Right renal pelvis (tissue), 4 donors: Measurements from ENCODE around the gene ADD3. TPM values are rescaled to one million over a fixed set of nuclear protein-coding genes. Genes with fewer than 3 reads are reported as not detected.
"Not testable (repeated sequence)": the region's sequence is repeated elsewhere in the genome, so short reads cannot be mapped to it uniquely, and the experiment has no call there.

Experiments used
- DNase-seq, 4 donors: peaks; one replicate each; pipeline ENCODE4 v3.0.0-alpha.2; 2013; ENCODE audit warnings: low read depth in 4 of 4, low spot score in 3 of 4, missing footprints in 1 of 4
- polyA plus RNA-seq, 4 donors: library from polyadenylated mRNA; unstranded; fragments of 120-200 nt; gene quantifications; one replicate each; pipeline ENCODE4 v1.2.1, GENCODE V29; 2013; ENCODE audit not compliant: insufficient read length in 4 of 4

Gene ADD3
- polyA plus RNA-seq, 4 donors, result 227 to 291 (median 272) TPM

DNA sequence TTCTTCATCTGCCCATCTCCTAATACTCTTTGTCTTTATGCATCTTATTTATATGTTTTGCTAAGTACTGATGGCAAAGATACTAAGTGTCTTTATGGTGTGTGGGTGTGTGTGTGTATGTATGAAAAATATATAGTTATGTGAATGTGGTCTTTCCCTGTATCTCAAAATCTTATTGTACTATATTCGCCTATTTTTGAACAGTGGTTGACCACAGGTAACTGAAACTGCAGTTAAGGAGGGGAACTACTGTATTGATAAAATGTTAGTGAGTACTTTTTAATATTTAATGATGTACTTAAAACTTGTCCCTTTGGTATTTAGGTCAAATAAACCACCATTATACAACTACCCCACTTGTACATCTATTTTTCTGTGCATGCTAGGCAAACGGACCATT, 85.9 kb downstream of the ADD3 start:
- no peak for DNase-seq

DNA sequence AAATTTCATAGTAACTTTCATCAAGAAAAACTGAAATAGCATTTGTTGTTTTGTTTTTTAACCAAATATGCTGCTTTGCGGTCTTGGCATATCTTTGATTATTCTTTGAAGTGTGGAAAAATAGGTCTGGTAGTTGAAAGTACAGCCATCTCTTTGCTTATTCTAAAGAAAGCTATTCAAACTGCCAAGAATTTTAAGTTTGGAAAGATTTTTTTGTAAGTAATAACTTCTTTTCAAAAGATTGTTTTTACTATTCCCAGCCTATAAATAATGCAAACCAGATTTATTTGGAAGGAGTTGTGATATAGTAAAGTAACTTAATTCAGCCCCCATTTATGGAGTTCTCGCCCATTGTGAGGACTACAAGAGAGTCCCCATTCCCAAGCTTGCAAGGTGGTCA, 87.0 kb downstream of the ADD3 start:
- DNase-seq, result no peak

DNA sequence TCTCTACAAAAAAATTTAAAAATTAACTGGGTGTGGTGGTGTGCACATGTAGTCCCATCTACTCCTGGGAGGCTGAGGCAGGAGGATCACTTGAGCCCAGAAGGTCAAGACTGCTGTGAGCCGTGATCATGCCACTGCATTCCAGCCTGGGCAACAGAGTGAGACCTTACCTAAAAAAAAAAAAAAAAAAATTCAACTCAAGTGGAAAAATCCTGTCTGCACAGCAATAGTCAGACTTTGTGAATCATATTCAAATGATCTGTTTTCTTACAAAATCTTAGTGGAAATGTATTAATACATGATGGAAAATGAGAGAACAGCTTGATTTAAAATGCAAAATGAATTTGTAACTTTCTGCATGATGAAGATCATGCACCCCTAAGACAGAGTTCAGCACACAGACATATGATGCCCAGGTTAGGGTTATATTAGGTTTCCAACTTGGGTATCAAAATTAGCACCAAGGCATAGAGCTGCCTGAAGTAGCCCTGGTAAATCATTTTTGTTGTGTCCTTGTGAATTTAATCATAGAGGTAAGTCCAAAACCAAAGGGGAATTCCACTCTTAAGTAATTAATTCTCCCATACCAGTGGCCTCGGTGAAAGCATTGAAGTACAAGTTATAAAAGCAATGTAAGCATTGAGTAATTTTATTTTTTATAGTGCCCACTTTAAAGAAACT, 93.8 kb downstream of the ADD3 start:
- no peak for DNase-seq

DNA sequence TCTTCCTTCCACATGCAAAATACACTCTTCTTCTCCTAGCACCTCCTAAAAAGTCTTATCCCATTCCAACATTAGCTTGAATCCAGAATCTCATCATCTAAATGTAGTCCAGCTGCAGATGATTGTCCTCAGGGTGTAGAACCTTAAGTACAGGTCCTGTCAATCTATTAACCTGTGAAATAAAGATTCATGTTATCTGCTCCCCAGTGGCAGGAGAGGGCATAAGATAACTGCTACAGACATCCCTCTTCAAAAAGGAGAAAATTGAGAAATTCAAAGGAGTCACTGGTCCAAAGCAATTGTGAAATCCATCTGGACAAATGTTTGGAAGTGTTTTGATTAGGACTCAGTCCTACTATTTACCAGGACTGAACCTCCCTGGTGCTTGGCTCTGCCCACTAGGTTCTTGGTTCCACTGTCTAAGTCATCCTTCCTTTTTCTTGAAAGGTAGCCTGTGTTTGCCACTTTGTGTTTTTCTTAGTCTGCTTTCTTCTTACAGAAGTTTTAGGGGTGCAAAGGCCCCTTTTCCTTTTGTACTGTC, 96.2 kb downstream of the ADD3 start:
- no peak for DNase-seq

DNA sequence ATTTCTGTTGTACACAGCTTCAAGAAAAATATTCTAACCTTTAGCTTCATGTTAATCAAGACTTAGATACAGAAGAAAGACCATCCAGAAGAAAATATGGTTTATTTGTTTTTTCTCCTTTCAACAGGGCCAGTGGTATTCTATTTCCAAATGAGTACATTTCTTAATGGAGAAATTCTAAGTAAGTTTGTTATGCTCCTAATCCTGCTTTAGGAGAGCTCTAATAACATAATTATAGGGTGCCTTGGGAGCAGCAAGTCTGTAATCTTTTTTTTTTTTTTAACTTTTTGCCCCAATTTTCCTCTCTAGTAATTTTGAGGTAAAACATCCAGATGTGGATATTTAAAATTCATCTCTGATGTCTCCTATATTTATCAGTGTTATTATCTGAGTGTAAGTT, 98.1 kb downstream of the ADD3 start:
- no peak for DNase-seq

DNA sequence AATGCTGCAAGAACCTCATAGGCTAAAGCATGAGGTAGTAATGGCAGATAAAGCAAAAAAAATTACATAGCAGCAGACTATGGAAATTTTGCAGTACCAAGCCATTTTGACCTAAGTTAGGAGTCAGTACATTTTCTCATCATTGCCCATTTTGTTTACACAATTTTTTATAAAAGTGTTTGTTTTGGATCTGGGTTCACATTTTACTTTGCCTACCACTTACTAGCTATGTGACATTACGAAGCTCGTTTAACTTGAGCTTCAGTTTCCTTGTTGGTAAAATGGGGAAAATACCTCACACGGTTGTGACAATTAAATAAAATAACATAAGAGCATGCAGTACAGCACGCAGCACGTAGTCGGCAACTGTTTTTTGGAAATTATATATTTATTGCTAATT, 99.6 kb downstream of the ADD3 start:
- no peak for DNase-seq

DNA sequence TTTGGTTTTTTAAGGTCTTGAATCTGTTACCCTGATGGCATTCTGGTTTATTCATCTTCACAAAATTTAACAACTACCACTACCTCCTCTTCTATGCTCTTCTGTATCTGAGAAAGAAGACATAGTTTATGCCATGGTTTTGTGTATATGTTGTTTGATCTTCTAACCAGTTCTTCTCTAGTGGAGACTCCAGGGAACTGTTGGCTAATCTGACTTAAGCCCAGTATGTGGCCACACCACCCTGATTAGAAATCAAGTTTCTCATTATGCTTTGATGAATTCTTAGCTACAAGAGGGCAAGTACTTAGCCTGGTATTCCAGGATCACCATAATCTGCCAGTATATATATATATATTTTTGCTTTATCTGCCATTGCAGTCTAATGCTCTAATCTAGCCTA, 100.1 kb downstream of the ADD3 start:
- DNase-seq, result no peak

DNA sequence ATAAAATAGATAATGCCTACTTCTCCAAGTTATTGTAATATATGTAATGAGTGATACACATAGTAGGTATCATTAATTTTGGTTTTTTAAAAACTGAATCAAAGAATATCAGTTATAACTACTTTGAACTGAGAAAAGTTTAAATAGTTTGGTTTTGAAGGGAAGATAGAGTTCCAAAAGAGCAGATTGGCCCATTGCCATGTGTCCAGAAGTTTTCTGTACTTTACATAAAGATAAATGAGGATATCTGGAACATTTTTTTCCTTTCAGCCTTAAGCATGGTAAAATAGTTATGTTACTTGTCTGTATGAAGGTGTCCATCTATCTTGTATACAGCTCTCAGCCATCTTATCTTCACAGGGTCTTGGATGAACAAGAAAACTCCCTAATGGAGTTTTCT, 101.7 kb downstream of the ADD3 start:
- no peak for DNase-seq

DNA sequence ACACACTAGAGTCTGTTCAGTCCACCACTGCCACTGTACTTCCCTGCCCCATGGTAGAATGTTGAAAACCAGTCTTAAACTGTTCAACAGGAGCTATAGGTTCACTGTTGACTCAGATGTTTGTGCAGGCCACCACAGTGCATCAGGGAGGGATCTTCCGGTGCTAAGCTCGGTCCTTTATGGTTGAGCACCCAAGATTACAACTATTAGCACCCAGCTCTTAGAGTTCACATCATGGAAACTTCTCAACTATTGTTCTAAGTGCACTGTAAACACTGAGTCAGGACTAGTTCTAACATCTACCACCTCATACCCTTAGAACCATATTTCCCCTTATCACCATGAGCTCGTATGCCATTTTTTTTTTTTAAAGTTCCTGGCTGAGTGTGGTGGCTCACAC, 102.6 kb downstream of the ADD3 start:
- DNase-seq, result no peak

DNA sequence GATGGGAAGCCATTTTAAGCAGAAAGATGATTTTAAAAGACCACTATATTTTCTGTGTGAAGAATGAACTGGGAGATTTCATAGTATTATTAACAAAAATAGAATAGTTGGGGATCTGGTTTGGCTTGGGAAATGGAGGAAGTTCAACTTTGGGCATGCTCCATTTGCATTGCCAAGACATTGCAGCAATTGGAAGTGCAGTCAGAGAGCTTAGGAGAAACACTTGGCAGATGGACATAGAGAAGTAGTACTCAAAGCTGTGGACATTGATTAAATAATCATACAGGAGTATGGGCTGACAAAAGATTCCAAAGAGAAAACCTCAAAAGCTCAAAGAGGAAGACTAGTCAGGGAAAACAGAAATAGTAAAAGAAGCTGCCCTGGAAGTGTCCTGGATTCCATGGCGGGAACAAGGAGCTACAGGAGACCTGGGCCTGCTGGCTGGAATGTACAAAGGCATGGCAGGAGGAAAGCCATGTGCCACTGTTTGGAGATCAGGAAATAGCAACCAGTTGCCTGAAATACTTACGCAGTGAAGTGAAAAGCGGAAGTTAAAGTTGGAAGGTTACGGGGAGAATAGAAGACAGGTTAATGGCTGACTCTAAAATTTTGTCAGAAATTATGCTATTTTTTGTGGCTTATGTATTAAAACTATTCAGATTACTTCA, 106.0 kb downstream of the ADD3 start:
- DNase-seq, result no peak

DNA sequence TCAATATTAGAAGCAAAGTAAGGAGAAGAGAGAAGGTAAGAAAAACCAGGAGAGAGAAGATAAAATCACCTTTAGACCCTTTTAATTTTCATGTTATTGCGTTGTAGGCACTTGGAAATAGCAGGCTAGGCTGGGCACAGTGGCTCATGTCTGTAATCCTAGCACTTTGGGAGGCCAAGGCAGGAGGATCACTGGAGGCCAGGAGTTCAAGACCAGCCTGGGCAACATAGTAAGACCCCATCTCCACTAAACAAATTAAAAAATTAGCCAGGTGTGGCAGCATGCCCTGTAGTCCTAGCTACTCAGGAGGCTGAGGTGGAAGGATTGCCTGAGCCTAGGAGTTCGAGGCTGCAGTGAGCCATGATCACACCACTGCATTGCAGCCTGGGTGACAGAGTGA, 106.9 kb downstream of the ADD3 start:
- not testable (repeated sequence) for DNase-seq

DNA sequence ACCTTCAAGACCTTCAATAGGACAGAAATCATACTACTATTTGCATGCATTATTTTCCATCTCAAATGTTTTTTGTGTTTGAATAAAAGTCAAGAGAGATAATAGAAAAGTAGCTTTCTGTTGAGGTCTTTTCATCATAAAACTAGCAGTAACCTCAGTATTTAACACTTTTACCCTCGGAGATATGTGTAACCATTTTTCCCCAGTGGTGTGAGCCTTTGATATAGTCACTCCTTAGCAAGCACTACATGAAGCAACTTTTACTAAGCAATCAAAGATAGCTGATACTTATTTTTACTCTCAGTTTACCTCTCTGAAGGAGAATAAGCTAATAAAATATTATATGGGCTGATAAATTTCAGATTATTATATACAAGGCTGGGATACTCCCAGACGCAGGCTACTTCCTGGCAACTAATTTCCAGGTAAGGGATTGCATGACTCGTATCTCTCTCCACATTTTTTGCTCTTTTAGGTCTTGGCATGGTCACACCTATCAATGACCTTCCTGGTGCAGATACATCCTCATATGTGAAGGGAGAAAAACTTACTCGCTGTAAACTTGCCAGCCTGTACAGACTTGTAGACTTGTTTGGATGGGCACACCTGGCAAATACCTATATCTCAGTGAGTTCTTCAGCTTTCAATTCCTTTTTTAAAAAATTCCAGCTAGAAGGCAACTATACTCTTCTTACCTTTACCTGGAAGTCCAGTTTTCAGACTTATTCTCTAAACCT, 108.2 kb downstream of the ADD3 start:
- DNase-seq, result no peak

DNA sequence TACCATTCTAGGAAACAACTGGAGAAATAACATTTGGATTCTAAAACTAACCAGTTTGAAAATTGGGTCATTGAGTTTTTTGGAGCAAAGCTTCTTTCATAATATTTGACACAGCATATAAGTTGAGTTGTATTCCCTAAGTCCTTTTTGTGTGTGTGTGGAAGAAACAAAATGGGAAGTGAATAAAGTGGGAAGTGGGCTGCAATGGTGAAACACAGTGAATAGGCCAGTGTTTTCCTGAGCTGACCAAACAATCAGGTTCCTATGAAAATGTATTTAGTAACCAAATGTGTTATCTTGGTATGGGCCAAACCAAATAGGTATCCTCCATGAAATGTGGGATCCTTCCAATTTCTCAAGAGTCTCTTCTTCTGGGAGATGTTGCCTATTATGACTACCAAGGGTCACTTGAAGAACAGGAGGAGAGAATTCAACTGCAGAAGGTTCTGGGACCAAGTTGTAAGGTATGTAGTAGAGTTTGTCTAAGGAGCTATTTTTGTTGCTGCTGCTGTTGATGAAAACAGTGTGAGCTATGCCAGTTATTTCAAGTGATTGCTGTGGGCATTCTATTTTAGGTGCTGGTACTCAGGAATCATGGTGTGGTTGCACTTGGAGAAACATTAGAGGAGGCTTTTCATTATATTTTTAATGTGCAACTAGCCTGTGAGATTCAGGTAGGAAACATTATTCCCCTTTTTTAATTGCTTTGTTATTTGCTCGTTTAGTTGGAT, 111.3 kb downstream of the ADD3 start:
- no peak for DNase-seq

DNA sequence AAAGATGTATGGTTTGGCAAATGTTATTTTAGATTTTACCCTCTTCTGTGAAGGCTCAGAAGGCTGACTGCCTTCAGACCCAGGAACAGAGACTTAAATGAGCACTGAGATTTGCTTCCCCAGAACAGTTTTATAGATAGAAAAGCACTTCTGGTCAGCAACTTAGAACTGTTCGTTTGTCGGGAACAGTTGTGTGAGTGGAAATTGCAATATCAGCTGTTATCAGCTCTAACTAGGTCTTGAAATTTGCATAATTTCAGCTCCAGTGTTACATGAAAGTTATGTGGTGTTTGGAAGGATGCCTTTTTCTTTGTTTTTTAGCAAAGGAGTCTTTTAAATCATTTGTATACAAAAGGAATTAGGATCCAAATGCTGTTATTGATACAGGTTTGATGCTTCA, 115.8 kb downstream of the ADD3 start:
- DNase-seq, result no peak

DNA sequence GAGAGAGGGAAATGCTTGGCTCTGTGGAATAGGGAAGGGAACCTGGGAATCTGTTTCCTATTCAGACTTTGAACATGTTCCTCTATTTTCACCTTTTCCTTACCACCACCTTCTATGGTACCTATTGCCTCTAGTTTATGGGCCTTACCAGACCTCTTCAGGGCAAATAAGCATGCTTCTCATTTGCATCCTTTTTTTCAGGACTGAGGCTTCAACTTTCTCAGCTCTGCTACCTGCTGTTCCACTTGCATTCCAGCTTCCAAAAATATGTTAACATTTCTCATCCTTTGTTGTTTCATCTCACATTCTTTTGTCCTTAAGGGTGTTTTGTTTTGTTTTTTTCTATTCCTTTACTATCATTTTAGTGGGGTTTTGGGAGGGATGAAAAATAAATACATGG, 121.7 kb downstream of the ADD3 start:
- DNase-seq, result no peak

DNA sequence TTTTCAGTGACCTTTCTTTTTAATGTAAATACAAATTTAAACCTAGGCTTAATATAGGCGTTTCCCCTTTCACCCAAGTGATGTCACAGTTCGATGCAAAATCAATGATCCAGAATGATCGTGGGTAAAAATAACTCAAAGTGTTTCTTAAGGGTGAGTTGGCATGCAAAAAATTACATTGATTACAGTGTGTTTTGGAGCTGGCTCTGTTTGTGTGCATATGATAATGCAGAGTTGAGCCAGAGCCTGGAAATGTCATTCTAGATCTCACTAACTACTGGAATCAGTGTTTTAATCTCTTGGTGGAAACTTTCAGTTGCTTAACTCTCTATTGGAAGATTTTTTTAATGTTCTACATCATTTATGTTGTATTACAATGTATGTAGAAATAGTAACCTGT, 127.1 kb downstream of the ADD3 start:
- no peak for DNase-seq

DNA sequence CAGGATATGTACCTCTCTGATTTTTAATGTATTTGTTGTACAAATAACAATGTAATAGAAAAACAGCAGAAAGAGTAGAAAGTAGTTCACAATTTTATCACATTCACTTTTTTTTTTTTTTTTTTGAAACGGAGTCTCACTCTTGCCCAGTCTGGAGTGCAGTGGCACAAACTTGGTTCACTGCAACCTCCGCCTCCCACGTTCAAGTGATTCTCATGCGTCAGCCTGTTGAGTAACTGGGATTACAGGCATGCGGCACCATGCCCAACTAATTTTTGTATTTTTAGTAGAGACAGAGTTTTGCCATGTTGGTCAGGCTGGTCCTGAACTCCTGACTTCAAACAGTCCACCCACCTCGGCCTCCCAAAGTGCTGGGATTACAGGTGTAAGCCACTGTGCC, 128.1 kb downstream of the ADD3 start:
- DNase-seq, result not testable (repeated sequence)

DNA sequence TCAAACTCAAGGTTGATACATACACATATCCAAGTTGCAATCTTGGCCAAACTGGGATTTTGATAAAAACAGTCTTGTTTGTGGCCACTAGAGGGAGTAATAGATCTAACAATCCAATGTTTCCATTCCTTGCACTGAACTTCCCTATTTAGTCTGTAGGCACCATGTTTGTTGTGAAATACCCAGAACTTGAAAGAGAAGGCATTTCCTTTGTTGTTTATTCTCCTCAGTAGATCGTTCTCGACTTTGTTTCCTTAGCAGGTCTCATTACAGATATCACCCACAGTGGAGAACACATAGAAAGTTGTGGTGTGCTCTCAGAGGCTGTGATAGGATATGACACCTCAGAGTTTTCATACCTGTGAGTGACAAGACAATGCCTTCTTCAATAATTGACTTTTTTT, 129.4 kb downstream of the ADD3 start:
- peak; percentile 41 to 55 (median 51) for DNase-seq

DNA sequence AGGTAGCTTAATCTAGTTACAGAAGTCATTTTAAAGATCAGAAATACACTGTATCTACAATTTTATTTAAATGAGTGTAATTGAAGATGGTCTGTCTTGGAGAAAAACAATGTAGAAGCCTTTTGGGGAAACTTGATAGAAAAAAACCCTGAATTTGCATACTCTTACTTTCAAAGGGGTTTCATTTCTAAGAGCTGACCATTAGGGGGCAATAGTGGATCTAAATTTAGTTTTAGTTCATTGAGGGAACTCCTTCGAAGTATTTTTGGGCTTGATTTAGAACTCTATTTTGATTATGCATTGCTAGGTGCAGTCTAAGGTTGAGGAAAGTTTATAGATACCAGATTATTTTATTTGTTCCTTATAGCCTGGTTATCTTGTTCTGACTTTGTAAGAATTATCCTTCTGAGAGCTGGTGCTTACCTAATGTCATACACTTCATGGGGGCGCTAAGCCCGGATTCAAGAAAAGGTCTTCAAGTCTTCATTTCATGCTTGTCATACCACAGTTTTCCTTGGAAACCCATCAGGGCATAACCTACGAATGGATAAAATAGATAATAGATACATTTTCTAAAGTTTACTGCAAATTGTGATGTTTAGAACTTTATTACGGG, 130.5 kb downstream of the ADD3 start:
- peak in 3 of 4 donors; percentile 42 to 49 (median 47) for DNase-seq

DNA sequence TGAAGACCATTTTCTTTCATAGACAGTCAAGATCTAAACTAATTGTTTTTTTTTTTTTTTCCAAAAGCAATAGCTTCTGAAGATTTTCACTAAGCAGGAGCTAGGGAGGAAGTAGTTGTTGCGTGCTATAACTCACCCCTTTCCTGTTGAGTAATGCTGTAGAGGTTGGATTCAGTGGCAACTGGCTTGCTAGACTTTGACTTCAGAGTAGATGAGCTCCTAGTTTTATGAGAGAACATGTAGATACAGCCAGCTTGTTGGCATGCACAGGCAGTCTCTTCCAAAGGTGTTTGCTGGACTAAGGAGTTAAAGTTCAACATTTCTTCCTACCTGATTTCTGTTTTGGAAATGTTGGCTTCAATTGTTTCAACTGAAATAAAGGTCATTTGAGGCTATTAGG, 133.4 kb downstream of the ADD3 start:
- no peak for DNase-seq
